ENCODE data around the gene EBF3.

EBF3 gene

GRCh38 chr10:129891806-129892205, 72.3 kb downstream of the EBF3 start:
- no peak overlapping the region for H3K27ac ChIP-seq (ENCODE audit: low read depth, low read length)
- no peaks in the 10 kb centered on the region for H3K27me3 ChIP-seq (ENCODE audit: control insufficient read depth, insufficient read depth, low read length)
- H3K4me1 ChIP-seq (ENCODE audit: control insufficient read depth, insufficient read depth, low read length): peaks cover 31% of the 10 kb centered on the region
- H3K4me3 ChIP-seq (ENCODE audit: low read depth, low read length): no peak overlapping the region
- no peaks in the 10 kb centered on the region for H3K9me3 ChIP-seq (ENCODE audit: control insufficient read depth, insufficient read depth, low read length)
- no peaks in the 10 kb centered on the region for H3K36me3 ChIP-seq (ENCODE audit: control insufficient read depth, insufficient read depth, low read length)
- no peak overlapping the region for H3K9ac ChIP-seq (ENCODE audit: low read depth, low read length)

- no peak overlapping the region for H3K27ac ChIP-seq (ENCODE audit: low read depth, low read length)
- no peaks in the 10 kb centered on the region for H3K27me3 ChIP-seq (ENCODE audit: control insufficient read depth, insufficient read depth, low read length)
- H3K4me3 ChIP-seq (ENCODE audit: low read depth, low read length): no peak overlapping the region
- no peaks in the 10 kb centered on the region for H3K9me3 ChIP-seq (ENCODE audit: control insufficient read depth, insufficient read depth, low read length)
- H3K9ac ChIP-seq (ENCODE audit: low read depth, low read length): no peak overlapping the region
- H3K36me3 ChIP-seq (ENCODE audit: control insufficient read depth, insufficient read depth, low read length): no peaks in the 10 kb centered on the region
- peaks cover 22% of the 10 kb centered on the region for H3K4me1 ChIP-seq (ENCODE audit: control insufficient read depth, insufficient read depth, low read length)
Measured at GRCh38 chr10:129890170-129890569, 73.9 kb downstream of the EBF3 start.

GRCh38 chr10:129888784-129889616, 75.1 kb downstream of the EBF3 start:
- no peak overlapping the region for H3K9ac ChIP-seq (ENCODE audit: low read depth, low read length)

GRCh38 chr10:129887986-129888783, 75.9 kb downstream of the EBF3 start:
- no peaks in the 10 kb centered on the region for H3K9me3 ChIP-seq (ENCODE audit: control insufficient read depth, insufficient read depth, low read length)
- no peaks in the 10 kb centered on the region for H3K36me3 ChIP-seq (ENCODE audit: control insufficient read depth, insufficient read depth, low read length)
- no peak overlapping the region for H3K27ac ChIP-seq (ENCODE audit: low read depth, low read length)
- H3K9ac ChIP-seq (ENCODE audit: low read depth, low read length): no peak overlapping the region
- H3K4me1 ChIP-seq (ENCODE audit: control insufficient read depth, insufficient read depth, low read length): peaks cover 18% of the 10 kb centered on the region
- H3K4me3 ChIP-seq (ENCODE audit: low read depth, low read length): no peak overlapping the region
- no peaks in the 10 kb centered on the region for H3K27me3 ChIP-seq (ENCODE audit: control insufficient read depth, insufficient read depth, low read length)

More at GRCh38 chr10:129888784-129889616, 75.1 kb downstream of the EBF3 start:
- no peaks in the 10 kb centered on the region for H3K9me3 ChIP-seq (ENCODE audit: control insufficient read depth, insufficient read depth, low read length)
- H3K27me3 ChIP-seq (ENCODE audit: control insufficient read depth, insufficient read depth, low read length): no peaks in the 10 kb centered on the region
- H3K36me3 ChIP-seq (ENCODE audit: control insufficient read depth, insufficient read depth, low read length): no peaks in the 10 kb centered on the region
- no peak overlapping the region for H3K27ac ChIP-seq (ENCODE audit: low read depth, low read length)
- H3K4me1 ChIP-seq (ENCODE audit: control insufficient read depth, insufficient read depth, low read length): peaks cover 18% of the 10 kb centered on the region
- no peak overlapping the region for H3K4me3 ChIP-seq (ENCODE audit: low read depth, low read length)

- H3K27me3 ChIP-seq (ENCODE audit: control insufficient read depth, insufficient read depth, low read length): no peaks in the 10 kb centered on the region
- no peak overlapping the region for H3K27ac ChIP-seq (ENCODE audit: low read depth, low read length)
- no peak overlapping the region for H3K4me3 ChIP-seq (ENCODE audit: low read depth, low read length)
- no peaks in the 10 kb centered on the region for H3K36me3 ChIP-seq (ENCODE audit: control insufficient read depth, insufficient read depth, low read length)
- H3K9me3 ChIP-seq (ENCODE audit: control insufficient read depth, insufficient read depth, low read length): no peaks in the 10 kb centered on the region
- H3K9ac ChIP-seq (ENCODE audit: low read depth, low read length): no peak overlapping the region
- H3K4me1 ChIP-seq (ENCODE audit: control insufficient read depth, insufficient read depth, low read length): peaks cover 18% of the 10 kb centered on the region
Measured at GRCh38 chr10:129887381-129887905, 76.6 kb downstream of the EBF3 start.

GRCh38 chr10:129886263-129886662, 77.8 kb downstream of the EBF3 start:
- no peaks in the 10 kb centered on the region for H3K36me3 ChIP-seq (ENCODE audit: control insufficient read depth, insufficient read depth, low read length)

GRCh38 chr10:129885526-129885925, 78.5 kb downstream of the EBF3 start:
- H3K27me3 ChIP-seq (ENCODE audit: control insufficient read depth, insufficient read depth, low read length): no peaks in the 10 kb centered on the region
- H3K9ac ChIP-seq (ENCODE audit: low read depth, low read length): no peak overlapping the region
- H3K9me3 ChIP-seq (ENCODE audit: control insufficient read depth, insufficient read depth, low read length): no peaks in the 10 kb centered on the region
- peaks cover 8% of the 10 kb centered on the region for H3K4me1 ChIP-seq (ENCODE audit: control insufficient read depth, insufficient read depth, low read length)
- H3K27ac ChIP-seq (ENCODE audit: low read depth, low read length): no peak overlapping the region
- no peaks in the 10 kb centered on the region for H3K36me3 ChIP-seq (ENCODE audit: control insufficient read depth, insufficient read depth, low read length)
- no peak overlapping the region for H3K4me3 ChIP-seq (ENCODE audit: low read depth, low read length)

More at GRCh38 chr10:129886263-129886662, 77.8 kb downstream of the EBF3 start:
- H3K27ac ChIP-seq (ENCODE audit: low read depth, low read length): no peak overlapping the region
- no peaks in the 10 kb centered on the region for H3K9me3 ChIP-seq (ENCODE audit: control insufficient read depth, insufficient read depth, low read length)
- H3K4me1 ChIP-seq (ENCODE audit: control insufficient read depth, insufficient read depth, low read length): peaks cover 15% of the 10 kb centered on the region
- no peaks in the 10 kb centered on the region for H3K27me3 ChIP-seq (ENCODE audit: control insufficient read depth, insufficient read depth, low read length)
- H3K4me3 ChIP-seq (ENCODE audit: low read depth, low read length): no peak overlapping the region
- no peak overlapping the region for H3K9ac ChIP-seq (ENCODE audit: low read depth, low read length)

GRCh38 chr10:129884398-129885078, 79.5 kb downstream of the EBF3 start:
- H3K36me3 ChIP-seq (ENCODE audit: control insufficient read depth, insufficient read depth, low read length): no peaks in the 10 kb centered on the region
- no peaks in the 10 kb centered on the region for H3K27me3 ChIP-seq (ENCODE audit: control insufficient read depth, insufficient read depth, low read length)
- no peak overlapping the region for H3K9ac ChIP-seq (ENCODE audit: low read depth, low read length)
- no peaks in the 10 kb centered on the region for H3K9me3 ChIP-seq (ENCODE audit: control insufficient read depth, insufficient read depth, low read length)
- H3K4me1 ChIP-seq (ENCODE audit: control insufficient read depth, insufficient read depth, low read length): peaks cover 3% of the 10 kb centered on the region; the same call in 1 of the 2 replicates
- no peak overlapping the region for H3K4me3 ChIP-seq (ENCODE audit: low read depth, low read length)
- H3K27ac ChIP-seq (ENCODE audit: low read depth, low read length): no peak overlapping the region

GRCh38 chr10:129883626-129884397, 80.3 kb downstream of the EBF3 start:
- Histone ChIP-seq H3K4me3 (ENCODE audit: low read depth, low read length) (no peak overlapping the region), H3K27ac (ENCODE audit: low read depth, low read length) (no peak overlapping the region), H3K36me3 (ENCODE audit: control insufficient read depth, insufficient read depth, low read length) (no peaks in the 10 kb centered on the region), H3K9me3 (ENCODE audit: control insufficient read depth, insufficient read depth, low read length) (no peaks in the 10 kb centered on the region), H3K4me1 (ENCODE audit: control insufficient read depth, insufficient read depth, low read length) (no peaks in the 10 kb centered on the region), H3K27me3 (ENCODE audit: control insufficient read depth, insufficient read depth, low read length) (no peaks in the 10 kb centered on the region), H3K9ac (ENCODE audit: low read depth, low read length) (no peak overlapping the region)

- Histone ChIP-seq H3K27me3 (ENCODE audit: control insufficient read depth, insufficient read depth, low read length) (no peaks in the 10 kb centered on the region), H3K36me3 (ENCODE audit: control insufficient read depth, insufficient read depth, low read length) (no peaks in the 10 kb centered on the region), H3K9me3 (ENCODE audit: control insufficient read depth, insufficient read depth, low read length) (no peaks in the 10 kb centered on the region), H3K27ac (ENCODE audit: low read depth, low read length) (no peak overlapping the region), H3K9ac (ENCODE audit: low read depth, low read length) (no peak overlapping the region), H3K4me3 (ENCODE audit: low read depth, low read length) (no peak overlapping the region), H3K4me1 (ENCODE audit: control insufficient read depth, insufficient read depth, low read length) (no peaks in the 10 kb centered on the region)
Measured at GRCh38 chr10:129883029-129883428, 81.0 kb downstream of the EBF3 start.
